ENCODE results near the gene RB1.
A peak's percentile ranks its signal among the peaks of the same experiment; 100 is the strongest.

Gene RB1

DNA sequence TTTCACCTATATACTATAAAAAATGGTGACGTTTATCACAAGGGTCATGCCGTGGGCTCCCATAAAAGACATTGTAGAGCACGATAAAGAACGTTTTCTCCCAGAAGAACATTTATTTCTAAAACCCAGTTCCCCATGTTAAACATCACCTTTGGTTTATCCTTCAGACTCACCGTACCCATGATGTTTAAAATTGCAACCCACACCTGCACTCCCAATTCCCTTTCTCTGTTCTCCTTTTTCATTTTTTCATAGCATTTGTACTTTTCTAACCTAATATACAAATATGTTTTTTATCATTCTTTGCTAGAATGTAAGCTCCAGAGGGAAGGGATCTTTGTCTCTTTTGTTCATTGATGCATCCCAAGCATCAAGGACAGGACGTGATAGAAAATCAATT, 227.3 kb downstream of the RB1 start:
- no peak overlapping the region for H3K27ac ChIP-seq (ENCODE audit: low read length)
- no peak overlapping the region for H3K4me3 ChIP-seq (ENCODE audit: low read depth in 1 of 2, low read length in 2 of 2)
- H3K9ac ChIP-seq (ENCODE audit: low read depth, low read length), result no peak overlapping the region
- H3K4me1 ChIP-seq (ENCODE audit: insufficient read depth, low read length), result peaks cover 30% of the 10 kb centered on the region
- no peak overlapping the region for H2AFZ ChIP-seq (ENCODE audit: low read depth, low read length)
- ATAC-seq (ENCODE audit: insufficient read depth, low read depth) (no peak), DNase-seq (no peak)
- H3K36me3 ChIP-seq (ENCODE audit: insufficient read depth, low read length), result no peaks in the 10 kb centered on the region
- H3K9me3 ChIP-seq (ENCODE audit: insufficient read depth, low read length, severe bottlenecking), result no peaks in the 10 kb centered on the region
- no peaks in the 10 kb centered on the region for H3K27me3 ChIP-seq (ENCODE audit: insufficient read depth, low read length, poor library complexity)
- no peaks in the 10 kb centered on the region for H4K20me1 ChIP-seq (ENCODE audit: insufficient read depth, low read length)
- TF ChIP-seq, protein P1, sequence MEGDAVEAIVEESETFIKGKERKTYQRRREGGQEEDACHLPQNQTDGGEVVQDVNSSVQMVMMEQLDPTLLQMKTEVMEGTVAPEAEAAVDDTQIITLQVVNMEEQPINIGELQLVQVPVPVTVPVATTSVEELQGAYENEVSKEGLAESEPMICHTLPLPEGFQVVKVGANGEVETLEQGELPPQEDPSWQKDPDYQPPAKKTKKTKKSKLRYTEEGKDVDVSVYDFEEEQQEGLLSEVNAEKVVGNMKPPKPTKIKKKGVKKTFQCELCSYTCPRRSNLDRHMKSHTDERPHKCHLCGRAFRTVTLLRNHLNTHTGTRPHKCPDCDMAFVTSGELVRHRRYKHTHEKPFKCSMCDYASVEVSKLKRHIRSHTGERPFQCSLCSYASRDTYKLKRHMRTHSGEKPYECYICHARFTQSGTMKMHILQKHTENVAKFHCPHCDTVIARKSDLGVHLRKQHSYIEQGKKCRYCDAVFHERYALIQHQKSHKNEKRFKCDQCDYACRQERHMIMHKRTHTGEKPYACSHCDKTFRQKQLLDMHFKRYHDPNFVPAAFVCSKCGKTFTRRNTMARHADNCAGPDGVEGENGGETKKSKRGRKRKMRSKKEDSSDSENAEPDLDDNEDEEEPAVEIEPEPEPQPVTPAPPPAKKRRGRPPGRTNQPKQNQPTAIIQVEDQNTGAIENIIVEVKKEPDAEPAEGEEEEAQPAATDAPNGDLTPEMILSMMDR (IDR thresholded peaks at IDR 0.05; ENCODE audit: borderline replicate concordance, extremely low read depth, low read length, poor library complexity, severe bottlenecking), result no peak
- no peak for TF ChIP-seq EZH2 (IDR thresholded peaks at IDR 0.05; ENCODE audit: borderline replicate concordance, low read depth, low read length, severe bottlenecking)
- H3K4me2 ChIP-seq (ENCODE audit: insufficient read depth, low read length), result peak overlapping the region; percentile 58; the same call in 1 of the 2 replicates
- H3K79me2 ChIP-seq (ENCODE audit: insufficient read depth, low read length), result peaks cover 35% of the 10 kb centered on the region
